Activated CD4-positive, alpha-beta memory T cell treated with anti-CD3 and anti-CD28 coated beads, Interleukin-2, amount 10 ng/mL, durations not matched to agents 7 days and 5 days (primary cell): ENCODE results near the gene CAMK1G. TPM values are rescaled to one million over a fixed set of nuclear protein-coding genes. Genes with fewer than 3 reads are reported as not detected.

Experiments
- CTCF ChIA-PET: fragments of 350-600 bp; sonication (Branson Sonifier 250); formaldehyde crosslinking; loops from one replicate; lab custom pipeline; 2021; ENCODE audit warnings: antibody characterized with exemption, inconsistent platforms; lab: Charles Lee
- POLR2A ChIA-PET: fragments of 350-600 bp; sonication (Branson Sonifier 250); formaldehyde crosslinking; loops from one replicate; lab custom pipeline; 2021; ENCODE audit warnings: antibody characterized with exemption; lab: Charles Lee
- DNase-seq: peaks from one replicate; pipeline ENCODE4 v3.0.0-alpha.2; 2020
- H3K27ac Mint-ChIP-seq: one replicate; pipeline ENCODE4 v1.8.0; 2021; ENCODE audit warnings: mild to moderate bottlenecking, mixed read lengths
- H3K27me3 Mint-ChIP-seq: one replicate; pipeline ENCODE4 v1.8.0; 2021; ENCODE audit warnings: mixed read lengths
- H3K36me3 Mint-ChIP-seq: one replicate; pipeline ENCODE4 v1.8.0; 2021; ENCODE audit warnings: low read depth, mixed read lengths
- H3K4me1 Mint-ChIP-seq: one replicate; pipeline ENCODE4 v1.8.0; 2021; ENCODE audit warnings: mixed read lengths
- H3K4me3 Mint-ChIP-seq: one replicate; pipeline ENCODE4 v1.8.0; 2021; ENCODE audit warnings: mild to moderate bottlenecking, mixed read lengths
- H3K9me3 Mint-ChIP-seq: one replicate; pipeline ENCODE4 v1.8.0; 2021; ENCODE audit warnings: mixed read lengths
- total RNA-seq, 2 experiments: library from RNA; stranded (reverse); gene quantifications; one replicate each; pipeline ENCODE4 v1.2.3, GENCODE V29; 2021

Gene CAMK1G
- total RNA-seq, result not detected

- H3K36me3 Mint-ChIP-seq, result no peaks in the 10 kb centered on the region
- H3K4me3 Mint-ChIP-seq, result no peak within 1 kb of the TSS
- ChIA-PET CTCF (interaction anchor here (1.3 to 1.6 kb wide), 5 partner anchors 10 to 108 kb away, joined by 4 to 6 read pairs (median 5); no protein-coding TSS in a partner anchor), POLR2A (interaction anchor here (1.0 kb wide), 1 partner anchor 12 kb away, joined by 3 read pairs; no protein-coding TSS in a partner anchor)
- H3K27ac Mint-ChIP-seq, result no peak within 1 kb of the TSS
- H3K27me3 Mint-ChIP-seq, result peaks cover 17% of the 10 kb centered on the region
- H3K4me1 Mint-ChIP-seq, result no peaks in the 10 kb centered on the region
- no peaks in the 10 kb centered on the region for H3K9me3 Mint-ChIP-seq
- DNase-seq, result no peak
Measured at GRCh38 chr1:209583408-209583807, at the start of gene CAMK1G. Gene CAMK1G (plus strand): TSS chr1:209583714. CDS start chr1:209594984, 11,270 bp downstream.

- Mint-ChIP-seq H3K4me3 (no peak overlapping the region), H3K27me3 (peaks cover 67% of the 10 kb centered on the region), H3K36me3 (no peaks in the 10 kb centered on the region), H3K9me3 (no peaks in the 10 kb centered on the region), H3K4me1 (no peaks in the 10 kb centered on the region), H3K27ac (no peak overlapping the region)
- ChIA-PET POLR2A (no interaction called here), CTCF (no interaction called here)
- no peak for DNase-seq
Measured at GRCh38 chr1:209534496-209535250, 48.8 kb upstream of the CAMK1G start.

GRCh38 chr1:209536843-209537242 lies 46.7 kb upstream of the CAMK1G start:
- peaks cover 53% of the 10 kb centered on the region for H3K27me3 Mint-ChIP-seq
- H3K27ac Mint-ChIP-seq, result no peak overlapping the region
- no peaks in the 10 kb centered on the region for H3K4me1 Mint-ChIP-seq
- no peaks in the 10 kb centered on the region for H3K9me3 Mint-ChIP-seq
- no peak for DNase-seq
- ChIA-PET POLR2A (no interaction called here), CTCF (no interaction called here)
- no peak overlapping the region for H3K4me3 Mint-ChIP-seq
- H3K36me3 Mint-ChIP-seq, result no peaks in the 10 kb centered on the region

GRCh38 chr1:209537336-209538114 lies 46.0 kb upstream of the CAMK1G start:
- DNase-seq, result no peak
- H3K4me1 Mint-ChIP-seq, result peaks cover 3% of the 10 kb centered on the region
- H3K4me3 Mint-ChIP-seq, result no peak overlapping the region
- no peaks in the 10 kb centered on the region for H3K36me3 Mint-ChIP-seq
- ChIA-PET POLR2A (no interaction called here), CTCF (no interaction called here)
- no peak overlapping the region for H3K27ac Mint-ChIP-seq
- H3K9me3 Mint-ChIP-seq, result no peaks in the 10 kb centered on the region
- H3K27me3 Mint-ChIP-seq, result peaks cover 58% of the 10 kb centered on the region

- CTCF ChIA-PET, result no interaction called here
- Mint-ChIP-seq H3K9me3 (no peaks in the 10 kb centered on the region), H3K27ac (no peak overlapping the region), H3K36me3 (no peaks in the 10 kb centered on the region), H3K4me3 (no peak overlapping the region), H3K27me3 (peaks cover 54% of the 10 kb centered on the region), H3K4me1 (peaks cover 7% of the 10 kb centered on the region)
- DNase-seq, result no peak
- POLR2A ChIA-PET, result no interaction called here
Measured at GRCh38 chr1:209539576-209539975, 43.9 kb upstream of the CAMK1G start.

GRCh38 chr1:209542585-209542984 lies 40.9 kb upstream of the CAMK1G start:
- Mint-ChIP-seq H3K27me3 (peaks cover 37% of the 10 kb centered on the region), H3K4me3 (no peak overlapping the region), H3K9me3 (no peaks in the 10 kb centered on the region), H3K36me3 (no peaks in the 10 kb centered on the region), H3K27ac (no peak overlapping the region), H3K4me1 (peaks cover 7% of the 10 kb centered on the region)
- CTCF ChIA-PET, result interaction anchor here (2.0 kb wide), 1 partner anchor 23 kb away, joined by 6 read pairs; no protein-coding TSS in a partner anchor
- POLR2A ChIA-PET, result no interaction called here
- DNase-seq, result no peak

- CTCF ChIA-PET, result interaction anchor here (1.9 kb wide), 1 partner anchor 22 kb away, joined by 4 read pairs; no protein-coding TSS in a partner anchor
- no peaks in the 10 kb centered on the region for H3K9me3 Mint-ChIP-seq
- POLR2A ChIA-PET, result no interaction called here
- no peak overlapping the region for H3K4me3 Mint-ChIP-seq
- H3K4me1 Mint-ChIP-seq, result peaks cover 7% of the 10 kb centered on the region
- no peak for DNase-seq
- H3K27ac Mint-ChIP-seq, result no peak overlapping the region
- no peaks in the 10 kb centered on the region for H3K36me3 Mint-ChIP-seq
- H3K27me3 Mint-ChIP-seq, result peaks cover 23% of the 10 kb centered on the region
Measured at GRCh38 chr1:209544098-209544497, 39.4 kb upstream of the CAMK1G start.

- Mint-ChIP-seq H3K27ac (no peak overlapping the region), H3K4me3 (no peak overlapping the region), H3K27me3 (peaks cover 22% of the 10 kb centered on the region), H3K4me1 (peaks cover 7% of the 10 kb centered on the region), H3K9me3 (no peaks in the 10 kb centered on the region), H3K36me3 (no peaks in the 10 kb centered on the region)
- DNase-seq, result no peak
- CTCF ChIA-PET, result interaction anchor here (1.9 kb wide), 1 partner anchor 21 kb away, joined by 4 read pairs; no protein-coding TSS in a partner anchor
- POLR2A ChIA-PET, result no interaction called here
Measured at GRCh38 chr1:209545423-209545822, 38.1 kb upstream of the CAMK1G start.

GRCh38 chr1:209546390-209547085 lies 37.0 kb upstream of the CAMK1G start:
- Mint-ChIP-seq H3K4me3 (no peak overlapping the region), H3K27ac (no peak overlapping the region), H3K9me3 (no peaks in the 10 kb centered on the region), H3K27me3 (peaks cover 20% of the 10 kb centered on the region), H3K4me1 (peaks cover 7% of the 10 kb centered on the region), H3K36me3 (no peaks in the 10 kb centered on the region)
- ChIA-PET CTCF (interaction anchor here (1.4 kb wide), 1 partner anchor 20 kb away, joined by 3 read pairs; no protein-coding TSS in a partner anchor), POLR2A (no interaction called here)
- no peak for DNase-seq

- H3K27me3 Mint-ChIP-seq, result peaks cover 21% of the 10 kb centered on the region
Measured at GRCh38 chr1:209547626-209548025, 35.9 kb upstream of the CAMK1G start.

GRCh38 chr1:209549443-209550205 lies 33.9 kb upstream of the CAMK1G start:
- Mint-ChIP-seq H3K27ac (no peak overlapping the region), H3K27me3 (peaks cover 21% of the 10 kb centered on the region), H3K9me3 (no peaks in the 10 kb centered on the region), H3K4me1 (no peaks in the 10 kb centered on the region), H3K4me3 (no peak overlapping the region), H3K36me3 (no peaks in the 10 kb centered on the region)
- POLR2A ChIA-PET, result no interaction called here
- CTCF ChIA-PET, result interaction anchor here (1.0 to 1.7 kb wide), 2 partner anchors 20 to 27 kb away, joined by 3 to 6 read pairs; no protein-coding TSS in a partner anchor
- no peak for DNase-seq

More at GRCh38 chr1:209547626-209548025, 35.9 kb upstream of the CAMK1G start:
- Mint-ChIP-seq H3K9me3 (no peaks in the 10 kb centered on the region), H3K4me3 (no peak overlapping the region), H3K36me3 (no peaks in the 10 kb centered on the region), H3K4me1 (peaks cover 4% of the 10 kb centered on the region), H3K27ac (no peak overlapping the region)
- CTCF ChIA-PET, result interaction anchor here (1.4 kb wide), 1 partner anchor 19 kb away, joined by 3 read pairs; no protein-coding TSS in a partner anchor
- no peak for DNase-seq
- POLR2A ChIA-PET, result no interaction called here

- POLR2A ChIA-PET, result no interaction called here
- peaks cover 20% of the 10 kb centered on the region for H3K27me3 Mint-ChIP-seq
- H3K4me1 Mint-ChIP-seq, result no peaks in the 10 kb centered on the region
Measured at GRCh38 chr1:209550519-209550918, 33.0 kb upstream of the CAMK1G start.

More at GRCh38 chr1:209550519-209550918, 33.0 kb upstream of the CAMK1G start:
- no peaks in the 10 kb centered on the region for H3K36me3 Mint-ChIP-seq
- DNase-seq, result no peak
- CTCF ChIA-PET, result interaction anchor here (1.0 kb wide), 1 partner anchor 26 kb away, joined by 3 read pairs; no protein-coding TSS in a partner anchor
- no peak overlapping the region for H3K4me3 Mint-ChIP-seq
- H3K9me3 Mint-ChIP-seq, result no peaks in the 10 kb centered on the region
- H3K27ac Mint-ChIP-seq, result no peak overlapping the region
